A549 (cell line): ENCODE results near the gene PRKN. TPM values are rescaled to one million over a fixed set of nuclear protein-coding genes. Genes with fewer than 3 reads are reported as not detected.
A peak's percentile ranks its signal among the peaks of the same experiment; 100 is the strongest.

Experiments
- ATAC-seq, 2 experiments: fragments of 200-7000 bp in 1 of 2; fragments of >200 bp in 1 of 2; cut with Nextera tagmentation in 1 of 2; cut with Tn5 transposase in 1 of 2; 3 replicates each; pipeline versions ENCODE4 v1.8.0 to v1.9.1; 2018 to 2020; ENCODE audit warnings: mild to moderate bottlenecking in 1 of 2, moderate library complexity in 1 of 2
- CTCF ChIA-PET: fragments of 300-600 bp; sonication (Branson Sonifier 250); formaldehyde crosslinking; extraction: SDS; loops from one replicate; lab custom pipeline; 2021; ENCODE audit warnings: antibody characterized with exemption, inconsistent platforms; lab: Yijun Ruan, JAX
- POLR2A ChIA-PET: fragments of 350-600 bp; formaldehyde crosslinking; extraction: SDS; loops from one replicate; lab custom pipeline; 2021; ENCODE audit warnings: antibody characterized with exemption, inconsistent platforms; lab: Yijun Ruan, JAX
- DNase-seq, 2 experiments: peaks; one replicate each; pipeline versions ENCODE4 v3.0.0 to v3.0.0-alpha.2; 2011 to 2016; ENCODE audit warnings: low read depth in 1 of 2, low spot score in 1 of 2
- FAIRE-seq: peaks from 2 replicates; lab custom pipeline; 2011; peaks lifted over from hg19 to GRCh38; lab: Jason Lieb, UNC
- H3K27ac ChIP-seq, 2 experiments: fragments of >200 bp; sonication (Bioruptor Twin); formaldehyde crosslinking; 3 replicates each; pipeline ENCODE4 v1.5.1; 2016 to 2017
- H3K4me1 ChIP-seq: fragments of >200 bp; sonication (Bioruptor Twin); formaldehyde crosslinking; 3 replicates; pipeline ENCODE4 v1.6.1; 2016
- H3K4me2 ChIP-seq: fragments of >200 bp; sonication (Bioruptor Twin); formaldehyde crosslinking; 3 replicates; pipeline ENCODE4 v1.6.1; 2016
- H3K4me3 ChIP-seq: fragments of >200 bp; sonication (Bioruptor Twin); formaldehyde crosslinking; 3 replicates; pipeline ENCODE4 v1.5.1; 2016
- H3K9me3 ChIP-seq: fragments of >200 bp; sonication (Bioruptor Twin); formaldehyde crosslinking; 3 replicates; pipeline ENCODE4 v1.6.1; 2016
- CEBPB ChIP-seq, 2 experiments: fragments of >200 bp in 1 of 2; sonication (Bioruptor Twin) in 1 of 2; formaldehyde crosslinking in 1 of 2; IDR thresholded peaks; 2 replicates each; pipeline ENCODE4 v1.6.1; 2012 to 2016
- CHD2 ChIP-seq: fragments of 150-350 bp; IDR thresholded peaks from 2 replicates; pipeline ENCODE4 v1.6.1; 2014; ENCODE audit warnings: low read length; ENCODE audit not compliant: partially characterized antibody
- CHD4 ChIP-seq: fragments of 200-600 bp; sonication (generic); IDR thresholded peaks from 2 replicates; pipeline ENCODE4 v1.6.1; 2016; ENCODE audit warnings: antibody characterized with exemption, mild to moderate bottlenecking, borderline replicate concordance
- EHF ChIP-seq: fragments of 250-450 bp; sonication (Bioruptor Pico); IDR thresholded peaks from 2 replicates; pipeline ENCODE4 v1.5.0; 2020; ENCODE audit warnings: mild to moderate bottlenecking
- EHMT2 ChIP-seq: fragments of 200-600 bp; sonication (generic); IDR thresholded peaks from 2 replicates; pipeline ENCODE4 v1.6.1; 2016; ENCODE audit warnings: antibody characterized with exemption, low read depth, mild to moderate bottlenecking, moderate library complexity
- GATA3 ChIP-seq: IDR thresholded peaks from 2 replicates; pipeline ENCODE4 v1.6.1; 2012; ENCODE audit warnings: borderline replicate concordance
- HDAC2 ChIP-seq: fragments of 200-600 bp; sonication (generic); IDR thresholded peaks from 2 replicates; pipeline ENCODE4 v1.6.1; 2016
- KDM5A ChIP-seq: fragments of 200-600 bp; sonication (generic); IDR thresholded peaks from 2 replicates; pipeline ENCODE4 v1.6.1; 2016; ENCODE audit warnings: antibody characterized with exemption, mild to moderate bottlenecking
- MAFK ChIP-seq: fragments of 450-650 bp; IDR thresholded peaks from 2 replicates; pipeline ENCODE4 v1.6.1; 2014; ENCODE audit not compliant: partially characterized antibody
- MAZ ChIP-seq: fragments of 150-350 bp; IDR thresholded peaks from 2 replicates; pipeline ENCODE4 v1.6.1; 2014; ENCODE audit warnings: antibody characterized with exemption, low read depth, low read length, borderline replicate concordance
- NR3C1 ChIP-seq: fragments of >200 bp; sonication (Bioruptor Twin); formaldehyde crosslinking; IDR thresholded peaks from 3 replicates; pipeline ENCODE4 v1.6.1; 2017
- PHF8 ChIP-seq: fragments of 200-600 bp; sonication (generic); IDR thresholded peaks from 2 replicates; pipeline ENCODE4 v1.6.1; 2016; ENCODE audit warnings: low read depth, mild to moderate bottlenecking, antibody characterized with exemption, moderate library complexity, borderline replicate concordance
- RCOR1 ChIP-seq: fragments of 150-350 bp; IDR thresholded peaks from 2 replicates; pipeline ENCODE4 v1.6.1; 2014; ENCODE audit warnings: antibody characterized with exemption, low read length, low read depth
- RNF2 ChIP-seq: fragments of 200-600 bp; sonication (generic); IDR thresholded peaks from 2 replicates; pipeline ENCODE4 v1.6.1; 2016; ENCODE audit warnings: low read depth, mild to moderate bottlenecking, antibody characterized with exemption, moderate library complexity, borderline replicate concordance
- SMC3 ChIP-seq: fragments of >200 bp; sonication (Bioruptor Twin); formaldehyde crosslinking; IDR thresholded peaks from 3 replicates; pipeline ENCODE4 v1.6.1; 2018; ENCODE audit warnings: inconsistent platforms
- TP53 ChIP-seq: fragments of 250-450 bp; sonication (Bioruptor Pico); IDR thresholded peaks from 2 replicates; pipeline ENCODE4 v1.5.0; 2021; ENCODE audit warnings: mild to moderate bottlenecking, moderate library complexity
- ZC3H11A ChIP-seq: fragments of 450-650 bp; IDR thresholded peaks from 2 replicates; pipeline ENCODE4 v1.6.1; 2014; ENCODE audit warnings: antibody characterized with exemption, mild to moderate bottlenecking
- ZFP36 ChIP-seq: fragments of 450-650 bp; IDR thresholded peaks from 2 replicates; pipeline ENCODE4 v1.6.1; 2014; ENCODE audit warnings: borderline replicate concordance; ENCODE audit not compliant: partially characterized antibody
- WGBS: methylation state at CpG from one replicate; pipeline ENCODE4 v1.1.6; 2017; ENCODE audit errors: missing lambda C conversion rate; 5-methylcytosine and 5-hydroxymethylcytosine counted together
- polyA plus RNA-seq, 4 experiments: library from polyadenylated mRNA; depleted of rRNA in 3 of 4; stranded (reverse); fragments of >200 nt; fragmentation: RNase III in 1 of 4; extraction: RNeasy Plus Mini Kit Qiagen cat#74134 plus additional on column Dnase treatment in 1 of 4; gene quantifications; 2 replicates in 3 of 4; 3 replicates in 1 of 4; pipeline ENCODE4 v1.2.3, GENCODE V29; 2011 to 2017
- TF ChIP-seq, protein P1 (sequence below): fragments of >200 bp; sonication (Bioruptor Twin); formaldehyde crosslinking; IDR thresholded peaks from 3 replicates; pipeline ENCODE4 v1.5.1; 2016
- TF ChIP-seq, protein P2 (sequence below): fragments of 250-450 bp; sonication (Bioruptor Pico); IDR thresholded peaks from 2 replicates; pipeline ENCODE4 v1.5.0; 2021; ENCODE audit warnings: mild to moderate bottlenecking, moderate library complexity, borderline replicate concordance
- TF ChIP-seq, protein P3 (sequence below): fragments of 200-600 bp; sonication (generic); IDR thresholded peaks from 2 replicates; pipeline ENCODE4 v1.6.1; 2016; ENCODE audit warnings: antibody characterized with exemption, mild to moderate bottlenecking, moderate library complexity
- TF ChIP-seq, protein P4 (sequence below): IDR thresholded peaks from 2 replicates; pipeline ENCODE4 v1.6.1; 2012
- TF ChIP-seq, protein P5 (sequence below): IDR thresholded peaks from 2 replicates; pipeline ENCODE4 v1.6.1; 2012

Gene PRKN
- polyA plus RNA-seq, 2 of the 4 experiments (the other 2 are of a cell fraction): 0.36 to 0.39 TPM

DNA sequence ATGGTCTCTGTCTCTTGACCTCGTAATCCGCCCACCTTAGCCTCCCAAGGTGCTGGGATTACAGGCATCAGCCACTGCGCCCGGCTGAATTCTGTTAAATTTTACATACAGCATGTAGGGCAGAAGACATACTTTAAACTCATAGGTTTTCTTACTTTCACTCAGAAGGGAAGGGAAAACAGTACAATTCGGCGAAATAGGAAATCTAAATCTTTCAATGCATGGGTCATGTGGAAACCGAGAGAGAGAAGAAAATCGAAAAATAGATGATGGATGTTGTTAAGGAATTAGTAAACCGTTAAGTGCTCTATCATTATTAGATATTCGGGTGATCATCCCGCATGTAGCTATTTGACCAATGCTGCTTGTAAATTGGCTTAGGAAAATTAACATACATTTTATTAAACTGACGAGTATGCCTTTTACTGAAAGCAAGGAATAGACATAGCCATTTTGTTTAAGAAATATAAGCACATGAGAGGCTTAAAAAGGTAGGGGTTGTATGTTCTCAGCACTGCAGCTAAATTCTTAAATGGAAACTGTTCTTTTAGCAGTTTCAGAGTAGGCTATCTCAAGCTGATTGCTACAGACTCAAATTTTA lies 1289.0 kb downstream of the PRKN start:
- H3K27ac ChIP-seq: peak overlapping the region; percentile 69 to 95
- DNase-seq (no peak), FAIRE-seq (no peak), ATAC-seq (peak; percentile 6 to 7; a peak in 2 of 6 replicates)
- H3K4me3 ChIP-seq: peak overlapping the region; percentile 20; the same call in 1 of the 3 replicates
- H3K4me1 ChIP-seq: peaks cover 47% of the 10 kb centered on the region
- no peaks in the 10 kb centered on the region for H3K9me3 ChIP-seq
- TF ChIP-seq MAZ (no peak), PHF8 (no peak), GATA3 (no peak), RNF2 (no peak), ZC3H11A (no peak), NR3C1 (no peak), SMC3 (no peak), EHMT2 (no peak), ZFP36 (no peak)
- TF ChIP-seq, protein P1, sequence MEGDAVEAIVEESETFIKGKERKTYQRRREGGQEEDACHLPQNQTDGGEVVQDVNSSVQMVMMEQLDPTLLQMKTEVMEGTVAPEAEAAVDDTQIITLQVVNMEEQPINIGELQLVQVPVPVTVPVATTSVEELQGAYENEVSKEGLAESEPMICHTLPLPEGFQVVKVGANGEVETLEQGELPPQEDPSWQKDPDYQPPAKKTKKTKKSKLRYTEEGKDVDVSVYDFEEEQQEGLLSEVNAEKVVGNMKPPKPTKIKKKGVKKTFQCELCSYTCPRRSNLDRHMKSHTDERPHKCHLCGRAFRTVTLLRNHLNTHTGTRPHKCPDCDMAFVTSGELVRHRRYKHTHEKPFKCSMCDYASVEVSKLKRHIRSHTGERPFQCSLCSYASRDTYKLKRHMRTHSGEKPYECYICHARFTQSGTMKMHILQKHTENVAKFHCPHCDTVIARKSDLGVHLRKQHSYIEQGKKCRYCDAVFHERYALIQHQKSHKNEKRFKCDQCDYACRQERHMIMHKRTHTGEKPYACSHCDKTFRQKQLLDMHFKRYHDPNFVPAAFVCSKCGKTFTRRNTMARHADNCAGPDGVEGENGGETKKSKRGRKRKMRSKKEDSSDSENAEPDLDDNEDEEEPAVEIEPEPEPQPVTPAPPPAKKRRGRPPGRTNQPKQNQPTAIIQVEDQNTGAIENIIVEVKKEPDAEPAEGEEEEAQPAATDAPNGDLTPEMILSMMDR: no peak
- TF ChIP-seq, protein P2, sequence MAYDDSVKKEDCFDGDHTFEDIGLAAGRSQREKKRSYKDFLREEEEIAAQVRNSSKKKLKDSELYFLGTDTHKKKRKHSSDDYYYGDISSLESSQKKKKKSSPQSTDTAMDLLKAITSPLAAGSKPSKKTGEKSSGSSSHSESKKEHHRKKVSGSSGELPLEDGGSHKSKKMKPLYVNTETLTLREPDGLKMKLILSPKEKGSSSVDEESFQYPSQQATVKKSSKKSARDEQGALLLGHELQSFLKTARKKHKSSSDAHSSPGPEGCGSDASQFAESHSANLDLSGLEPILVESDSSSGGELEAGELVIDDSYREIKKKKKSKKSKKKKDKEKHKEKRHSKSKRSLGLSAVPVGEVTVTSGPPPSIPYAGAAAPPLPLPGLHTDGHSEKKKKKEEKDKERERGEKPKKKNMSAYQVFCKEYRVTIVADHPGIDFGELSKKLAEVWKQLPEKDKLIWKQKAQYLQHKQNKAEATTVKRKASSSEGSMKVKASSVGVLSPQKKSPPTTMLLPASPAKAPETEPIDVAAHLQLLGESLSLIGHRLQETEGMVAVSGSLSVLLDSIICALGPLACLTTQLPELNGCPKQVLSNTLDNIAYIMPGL: no peak
- peak overlapping the region; percentile 82 for H3K4me2 ChIP-seq
- CTCF ChIA-PET: interaction anchor here (1.6 to 2.3 kb wide), 2 partner anchors 10 to 20 kb away, joined by 4 to 11 read pairs; no protein-coding TSS in a partner anchor
- WGBS: 75% methylated on average over 12 of the region's 12 CpGs
- POLR2A ChIA-PET: interaction anchor here (1.2 kb wide), 1 partner anchor 24 kb away, joined by 3 read pairs; no protein-coding TSS in a partner anchor

DNA sequence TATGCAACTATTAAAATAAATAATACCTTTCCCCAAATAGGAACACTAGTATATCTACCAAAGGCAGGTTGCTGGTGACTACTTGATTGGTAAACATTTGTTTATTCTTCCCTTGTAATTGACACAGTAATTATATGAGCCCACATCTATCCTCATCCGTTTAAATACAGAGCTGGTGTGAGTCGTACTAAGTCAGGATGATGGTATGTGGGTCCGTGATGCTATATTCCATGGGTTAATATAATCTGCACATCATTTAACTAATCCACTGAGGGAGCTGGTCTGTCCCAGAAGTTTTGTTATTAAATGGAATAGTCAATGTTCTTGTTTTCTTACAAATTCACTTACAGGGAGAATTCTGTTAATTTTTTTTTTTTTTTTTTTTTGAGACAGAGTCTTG lies 1289.7 kb downstream of the PRKN start:
- peak overlapping the region; percentile 16 to 95; a peak in 2 of 6 replicates for H3K27ac ChIP-seq
- CTCF ChIA-PET: interaction anchor here (1.6 to 2.3 kb wide), 2 partner anchors 10 to 19 kb away, joined by 4 to 11 read pairs; no protein-coding TSS in a partner anchor
- H3K4me3 ChIP-seq: no peak overlapping the region
- POLR2A ChIA-PET: interaction anchor here (1.2 kb wide), 1 partner anchor 25 kb away, joined by 3 read pairs; no protein-coding TSS in a partner anchor
- WGBS: 50% methylated on average over 3 of the region's 3 CpGs
- FAIRE-seq (peak; percentile 59), ATAC-seq (no peak), DNase-seq (no peak)
- H3K4me1 ChIP-seq: peaks cover 47% of the 10 kb centered on the region
- no peak for TF ChIP-seq MAZ
- no peak for TF ChIP-seq TP53 (CRISPR knock-in tag)
- TF ChIP-seq MAFK: no peak
- no peak for TF ChIP-seq CEBPB (IDR thresholded peaks at IDR 0.05)
- no peak for TF ChIP-seq PHF8
- no peak for TF ChIP-seq HDAC2
- TF ChIP-seq KDM5A: no peak
- TF ChIP-seq, protein P3, sequence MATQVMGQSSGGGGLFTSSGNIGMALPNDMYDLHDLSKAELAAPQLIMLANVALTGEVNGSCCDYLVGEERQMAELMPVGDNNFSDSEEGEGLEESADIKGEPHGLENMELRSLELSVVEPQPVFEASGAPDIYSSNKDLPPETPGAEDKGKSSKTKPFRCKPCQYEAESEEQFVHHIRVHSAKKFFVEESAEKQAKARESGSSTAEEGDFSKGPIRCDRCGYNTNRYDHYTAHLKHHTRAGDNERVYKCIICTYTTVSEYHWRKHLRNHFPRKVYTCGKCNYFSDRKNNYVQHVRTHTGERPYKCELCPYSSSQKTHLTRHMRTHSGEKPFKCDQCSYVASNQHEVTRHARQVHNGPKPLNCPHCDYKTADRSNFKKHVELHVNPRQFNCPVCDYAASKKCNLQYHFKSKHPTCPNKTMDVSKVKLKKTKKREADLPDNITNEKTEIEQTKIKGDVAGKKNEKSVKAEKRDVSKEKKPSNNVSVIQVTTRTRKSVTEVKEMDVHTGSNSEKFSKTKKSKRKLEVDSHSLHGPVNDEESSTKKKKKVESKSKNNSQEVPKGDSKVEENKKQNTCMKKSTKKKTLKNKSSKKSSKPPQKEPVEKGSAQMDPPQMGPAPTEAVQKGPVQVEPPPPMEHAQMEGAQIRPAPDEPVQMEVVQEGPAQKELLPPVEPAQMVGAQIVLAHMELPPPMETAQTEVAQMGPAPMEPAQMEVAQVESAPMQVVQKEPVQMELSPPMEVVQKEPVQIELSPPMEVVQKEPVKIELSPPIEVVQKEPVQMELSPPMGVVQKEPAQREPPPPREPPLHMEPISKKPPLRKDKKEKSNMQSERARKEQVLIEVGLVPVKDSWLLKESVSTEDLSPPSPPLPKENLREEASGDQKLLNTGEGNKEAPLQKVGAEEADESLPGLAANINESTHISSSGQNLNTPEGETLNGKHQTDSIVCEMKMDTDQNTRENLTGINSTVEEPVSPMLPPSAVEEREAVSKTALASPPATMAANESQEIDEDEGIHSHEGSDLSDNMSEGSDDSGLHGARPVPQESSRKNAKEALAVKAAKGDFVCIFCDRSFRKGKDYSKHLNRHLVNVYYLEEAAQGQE: no peak
- TF ChIP-seq RCOR1: no peak
- TF ChIP-seq CHD4: no peak
- TF ChIP-seq, protein P4, sequence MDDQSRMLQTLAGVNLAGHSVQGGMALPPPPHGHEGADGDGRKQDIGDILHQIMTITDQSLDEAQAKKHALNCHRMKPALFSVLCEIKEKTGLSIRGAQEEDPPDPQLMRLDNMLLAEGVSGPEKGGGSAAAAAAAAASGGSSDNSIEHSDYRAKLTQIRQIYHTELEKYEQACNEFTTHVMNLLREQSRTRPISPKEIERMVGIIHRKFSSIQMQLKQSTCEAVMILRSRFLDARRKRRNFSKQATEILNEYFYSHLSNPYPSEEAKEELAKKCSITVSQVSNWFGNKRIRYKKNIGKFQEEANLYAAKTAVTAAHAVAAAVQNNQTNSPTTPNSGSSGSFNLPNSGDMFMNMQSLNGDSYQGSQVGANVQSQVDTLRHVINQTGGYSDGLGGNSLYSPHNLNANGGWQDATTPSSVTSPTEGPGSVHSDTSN: no peak
- TF ChIP-seq GATA3: no peak
- no peak for TF ChIP-seq CHD2
- TF ChIP-seq, protein P5, sequence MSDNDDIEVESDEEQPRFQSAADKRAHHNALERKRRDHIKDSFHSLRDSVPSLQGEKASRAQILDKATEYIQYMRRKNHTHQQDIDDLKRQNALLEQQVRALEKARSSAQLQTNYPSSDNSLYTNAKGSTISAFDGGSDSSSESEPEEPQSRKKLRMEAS: no peak
- no peak for TF ChIP-seq EHF (CRISPR knock-in tag)
- H3K9me3 ChIP-seq: no peaks in the 10 kb centered on the region
- H3K4me2 ChIP-seq: no peak overlapping the region
